Measurements from ENCODE around the gene ZNF710.
"Not testable (repeated sequence)": the region's sequence is repeated elsewhere in the genome, so short reads cannot be mapped to it uniquely, and the experiment has no call there.

Gene ZNF710, protein sequence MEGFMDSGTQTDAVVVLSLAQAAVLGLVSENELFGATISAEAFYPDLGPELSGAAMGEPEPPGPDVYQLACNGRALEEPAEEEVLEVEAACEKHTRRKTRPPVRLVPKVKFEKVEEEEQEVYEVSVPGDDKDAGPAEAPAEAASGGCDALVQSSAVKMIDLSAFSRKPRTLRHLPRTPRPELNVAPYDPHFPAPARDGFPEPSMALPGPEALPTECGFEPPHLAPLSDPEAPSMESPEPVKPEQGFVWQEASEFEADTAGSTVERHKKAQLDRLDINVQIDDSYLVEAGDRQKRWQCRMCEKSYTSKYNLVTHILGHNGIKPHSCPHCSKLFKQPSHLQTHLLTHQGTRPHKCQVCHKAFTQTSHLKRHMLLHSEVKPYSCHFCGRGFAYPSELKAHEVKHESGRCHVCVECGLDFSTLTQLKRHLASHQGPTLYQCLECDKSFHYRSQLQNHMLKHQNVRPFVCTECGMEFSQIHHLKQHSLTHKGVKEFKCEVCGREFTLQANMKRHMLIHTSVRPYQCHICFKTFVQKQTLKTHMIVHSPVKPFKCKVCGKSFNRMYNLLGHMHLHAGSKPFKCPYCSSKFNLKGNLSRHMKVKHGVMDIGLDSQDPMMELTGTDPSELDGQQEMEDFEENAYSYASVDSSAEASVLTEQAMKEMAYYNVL

DNA sequence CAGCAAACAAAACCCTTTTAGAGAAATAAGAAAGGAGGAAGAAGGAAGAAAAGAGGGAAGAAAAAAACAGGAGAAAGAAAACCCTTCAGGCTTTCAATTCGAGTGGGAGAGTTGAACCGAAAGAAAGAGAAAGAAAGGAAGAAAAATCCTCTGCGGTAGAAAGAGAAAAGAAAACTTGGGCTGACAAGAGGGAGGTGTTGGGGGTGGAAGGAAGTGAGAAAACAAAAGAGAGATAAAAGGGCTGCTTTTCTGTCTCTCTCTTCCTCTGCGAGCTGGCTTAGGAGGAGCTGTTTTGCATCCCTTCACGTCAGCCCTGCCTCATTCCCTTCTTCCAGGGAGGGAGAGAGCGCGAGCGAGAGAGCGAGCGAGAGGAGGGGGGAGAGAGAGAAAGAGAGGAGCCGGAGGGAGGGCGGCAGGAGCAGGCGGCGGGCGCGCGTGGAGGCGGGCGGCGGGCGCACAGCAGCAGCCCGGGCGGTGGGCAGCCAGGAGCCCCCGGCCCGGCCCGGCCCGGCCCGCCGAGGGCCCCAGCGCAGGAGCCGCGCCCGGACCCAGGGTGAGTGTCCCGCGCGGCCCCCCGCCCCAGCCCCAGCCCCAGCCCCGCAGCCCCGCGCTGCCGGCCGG is at the start of gene ZNF710:
Gene ZNF710 (plus strand): TSS at position 263 of the 621 bp plus-strand sequence. CDS start 65,814 bp downstream, outside the sequence.
- peak; percentile 18 for DNase-seq

DNA sequence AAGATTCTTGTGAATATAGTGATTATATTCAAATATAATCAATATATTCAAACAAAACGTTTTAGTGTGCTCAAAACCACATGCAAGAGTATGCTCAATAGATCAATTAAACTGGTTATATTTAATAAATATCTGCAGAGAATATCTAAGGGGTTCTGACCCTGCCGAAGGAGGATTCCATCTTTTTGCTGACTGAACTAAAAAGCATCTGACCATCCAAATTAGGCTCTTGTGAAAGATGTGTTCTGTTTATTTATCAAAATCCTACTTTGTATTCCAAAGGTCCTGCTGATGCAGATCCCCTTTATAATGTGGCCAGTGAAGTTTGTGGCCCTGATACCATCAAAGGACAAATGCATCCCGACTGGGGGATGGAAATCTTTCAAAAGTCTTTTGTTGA is 46.6 kb upstream of the ZNF710 start:
- no peak for DNase-seq

DNA sequence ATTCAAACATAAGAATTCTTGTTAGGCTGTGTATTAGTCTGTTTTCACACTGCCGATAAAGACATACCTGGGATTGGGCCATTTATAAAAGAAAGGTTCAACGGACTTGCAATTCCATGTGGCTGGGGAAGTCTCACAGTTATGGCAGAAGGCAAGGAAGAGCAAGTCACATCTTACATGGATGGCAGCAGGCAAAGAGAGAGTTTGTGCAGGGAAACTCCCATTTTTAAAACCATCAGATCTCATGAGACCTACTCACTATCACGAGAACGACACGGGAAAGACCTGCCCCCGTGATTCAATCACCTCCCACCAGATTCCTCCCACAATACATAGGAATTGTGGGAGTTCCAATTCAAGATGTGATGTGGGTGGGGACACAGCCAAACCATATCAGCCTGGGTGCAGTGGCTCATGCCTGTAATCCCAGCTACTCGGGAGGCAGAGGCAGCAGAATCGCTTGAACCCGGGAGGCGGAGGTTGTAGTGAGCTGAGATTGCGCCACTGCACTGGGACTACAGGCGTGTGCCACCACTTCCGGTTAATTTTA is 45.6 kb upstream of the ZNF710 start:
- not testable (repeated sequence) for DNase-seq

DNA sequence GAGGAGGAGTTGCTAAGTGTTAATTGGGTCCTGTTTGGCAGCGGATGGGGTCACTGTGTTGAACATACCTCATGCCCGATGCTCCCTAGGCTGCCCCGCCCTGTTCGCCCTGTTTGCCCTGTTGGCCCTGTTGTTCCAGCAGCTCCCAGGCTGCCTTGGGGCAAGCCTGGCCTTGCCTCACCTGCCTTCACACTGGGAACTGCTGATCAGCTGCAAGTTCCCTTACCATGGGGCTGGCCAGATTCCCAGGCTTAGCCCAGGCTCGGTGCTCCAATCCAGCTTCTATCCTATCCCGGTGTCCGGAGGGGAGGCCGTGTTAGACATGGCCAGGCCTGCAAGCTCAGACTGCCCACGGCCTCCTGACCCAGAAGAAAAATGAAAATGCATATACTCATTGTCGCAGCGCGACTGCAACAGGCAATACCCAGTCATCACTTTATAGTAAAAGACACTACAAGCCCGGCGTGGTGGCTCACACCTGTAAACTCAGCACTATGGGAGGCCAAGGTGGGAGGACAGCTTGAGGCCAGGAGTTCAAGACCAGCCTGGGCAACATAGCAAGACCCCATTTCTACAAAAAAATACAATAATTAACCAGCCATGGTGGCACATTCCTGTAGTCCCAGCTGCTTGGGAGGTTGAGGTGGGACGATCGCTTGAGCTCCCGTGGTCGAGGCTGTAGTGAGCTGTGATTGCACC is 42.9 kb upstream of the ZNF710 start:
- no peak for DNase-seq

GRCh38 chr15:89963301-89964231 is 37.6 kb upstream of the ZNF710 start:
- no peak for DNase-seq

- DNase-seq = no peak
Observed at GRCh38 chr15:89964232-89964954, 36.7 kb upstream of the ZNF710 start.

GRCh38 chr15:89967881-89968280 is 33.2 kb upstream of the ZNF710 start:
- DNase-seq = no peak

DNA sequence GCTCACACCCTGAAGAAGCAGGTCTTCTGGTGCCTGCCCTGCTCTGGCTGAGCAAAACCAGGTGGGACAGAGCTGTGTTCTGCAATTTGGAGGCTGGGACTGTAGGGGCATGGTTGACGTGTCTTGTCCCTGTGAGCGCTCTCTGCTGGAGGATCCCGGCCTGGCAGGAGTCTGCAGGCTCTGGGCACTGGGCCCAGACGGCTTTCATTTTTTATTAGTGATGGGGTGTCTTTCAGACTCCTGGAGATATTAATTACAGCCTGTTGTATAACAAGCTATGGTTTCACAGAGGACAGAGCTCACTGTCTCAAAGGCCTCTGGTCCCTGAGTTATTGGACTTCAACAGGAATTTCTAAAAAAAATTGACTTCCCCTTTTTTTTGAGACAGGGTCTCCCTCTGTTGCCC is 29.5 kb upstream of the ZNF710 start:
- DNase-seq = peak; percentile 14

GRCh38 chr15:89972085-89972484 is 29.0 kb upstream of the ZNF710 start:
- DNase-seq = no peak

GRCh38 chr15:89975482-89976245 is 25.5 kb upstream of the ZNF710 start:
- no peak for DNase-seq

DNA sequence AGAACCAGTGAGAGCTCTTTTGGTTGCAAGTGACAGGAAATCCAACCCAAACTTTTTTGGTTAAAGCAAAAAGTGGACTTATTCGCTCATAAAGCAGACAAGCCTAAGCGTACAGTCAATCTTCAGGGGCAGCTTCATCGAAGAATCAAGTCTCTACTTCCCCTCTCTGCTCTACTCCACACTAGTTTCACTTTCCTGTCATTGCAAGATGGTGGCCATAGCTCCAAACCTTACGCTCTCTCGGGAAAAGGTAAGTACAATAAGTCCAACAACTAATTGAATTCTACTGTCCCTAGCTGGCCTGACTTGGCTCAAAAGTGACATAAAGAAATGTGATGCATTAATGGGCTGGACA is 24.9 kb upstream of the ZNF710 start:
- no peak for DNase-seq

DNA sequence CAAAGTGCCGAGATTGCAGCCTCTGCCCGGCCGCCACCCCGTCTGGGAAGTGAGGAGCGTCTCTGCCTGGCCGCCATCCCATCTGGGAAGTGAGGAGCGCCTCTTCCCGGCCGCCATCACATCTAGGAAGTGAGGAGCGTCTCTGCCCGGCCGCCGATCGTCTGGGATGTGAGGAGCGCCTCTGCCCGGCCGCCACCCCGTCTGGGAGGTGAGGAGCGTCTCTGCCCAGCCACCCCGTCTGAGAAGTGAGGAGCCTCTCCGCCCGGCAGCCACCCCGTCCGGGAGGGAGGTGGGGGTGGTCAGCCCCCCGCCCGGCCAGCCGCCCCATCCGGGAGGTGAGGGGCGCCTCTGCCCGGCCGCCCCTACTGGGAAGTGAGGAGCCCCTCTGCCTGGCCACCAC is 23.3 kb upstream of the ZNF710 start:
- DNase-seq = not testable (repeated sequence)

- DNase-seq = no peak
Observed at GRCh38 chr15:89978914-89979313, 22.2 kb upstream of the ZNF710 start.

- no peak for DNase-seq
Observed at GRCh38 chr15:89980896-89981295, 20.2 kb upstream of the ZNF710 start.

DNA sequence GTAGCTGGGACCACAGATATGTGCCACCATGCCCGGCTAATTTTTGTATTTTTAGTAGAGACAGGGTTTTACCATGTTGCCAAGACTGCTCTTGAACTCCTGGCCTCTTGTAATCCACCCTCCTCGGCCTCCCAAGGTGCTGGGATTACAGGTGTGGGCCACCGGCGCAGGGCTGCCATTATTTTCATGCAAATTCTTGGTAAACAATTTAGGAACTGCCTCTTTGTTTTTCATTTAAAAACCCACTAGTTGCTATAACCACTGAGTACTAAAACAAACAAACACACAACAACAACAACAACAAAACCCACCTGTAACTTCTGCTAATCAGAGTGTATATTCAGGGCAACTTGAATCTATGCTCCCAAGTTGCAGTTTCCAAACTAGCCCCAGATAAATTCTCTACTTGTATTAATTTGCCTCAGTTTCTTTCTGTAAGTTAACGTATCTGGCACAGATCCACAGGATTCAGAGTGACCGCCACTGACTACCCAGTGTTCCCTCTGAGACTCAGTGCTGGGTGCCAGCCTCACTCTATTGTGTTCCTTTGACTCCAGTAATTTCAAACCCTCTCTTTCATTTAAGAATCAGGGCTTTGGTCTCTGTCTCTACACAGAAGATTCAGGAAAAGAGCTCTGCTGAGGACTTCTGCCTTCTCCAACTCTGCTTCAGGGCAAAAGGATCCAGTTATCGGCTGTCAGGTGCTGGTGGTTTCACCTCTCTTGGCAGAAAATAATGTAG is 18.6 kb upstream of the ZNF710 start:
- DNase-seq = no peak

DNA sequence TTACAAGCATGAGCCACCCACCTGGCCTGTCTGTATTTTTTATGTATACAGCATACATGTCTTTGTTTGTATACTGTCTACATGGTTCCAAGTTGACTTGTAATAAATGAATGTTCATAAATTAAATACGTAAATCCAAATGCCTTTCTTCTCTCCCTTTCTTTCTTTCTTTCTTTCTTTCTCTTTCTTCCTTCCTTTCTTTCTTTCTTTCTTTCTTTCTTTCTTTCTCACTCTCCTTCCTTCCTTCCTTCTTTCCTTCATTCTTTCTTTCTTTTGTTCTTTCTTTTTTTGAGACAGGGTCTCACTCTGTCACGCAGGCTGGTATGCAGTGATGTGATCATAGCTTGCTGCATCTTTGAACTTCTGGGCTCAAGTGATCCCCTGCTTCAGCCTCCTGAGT is 17.1 kb upstream of the ZNF710 start:
- DNase-seq = no peak

- no peak for DNase-seq
Observed at GRCh38 chr15:89984421-89985010, 16.6 kb upstream of the ZNF710 start.

DNA sequence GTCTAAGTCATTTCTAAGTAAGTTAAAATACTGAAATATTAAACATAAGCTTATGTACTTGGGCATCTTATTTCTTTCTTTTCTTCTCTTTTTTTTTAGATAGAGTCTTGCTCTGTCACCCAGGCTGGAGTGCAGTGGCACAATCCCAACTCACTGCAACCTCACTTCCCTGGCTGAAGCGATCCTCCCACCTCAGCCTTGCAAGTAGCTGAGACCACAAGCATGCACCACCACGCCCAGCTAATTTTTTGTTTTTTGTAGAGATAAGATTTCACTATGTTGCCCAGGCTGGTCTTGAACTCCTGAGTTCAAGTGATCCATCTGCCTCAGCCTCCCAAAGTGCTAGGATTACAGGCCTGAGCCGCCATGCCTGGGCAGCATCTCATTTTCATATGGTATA is 16.0 kb upstream of the ZNF710 start:
- DNase-seq = no peak

GRCh38 chr15:89991312-89991711 is 9.8 kb upstream of the ZNF710 start:
- no peak for DNase-seq

All from NCI-H774 (cell line).